Stimulated activated CD4-positive, alpha-beta T cell treated with anti-CD3 and anti-CD28 coated beads, Interleukin-2, amount 100 ng/mL, for 24 hours (primary cell): ENCODE measurements around the gene ZNF77.
A peak's percentile ranks its signal among the peaks of the same experiment; 100 is the strongest.
"Not testable (repeated sequence)": the region's sequence is repeated elsewhere in the genome, so short reads cannot be mapped to it uniquely, and the experiment has no call there.

Experiments
- DNase-seq, 2 donors: peaks; one replicate each; pipeline ENCODE4 v3.0.0-alpha.2; 2020

ZNF77 gene

DNA sequence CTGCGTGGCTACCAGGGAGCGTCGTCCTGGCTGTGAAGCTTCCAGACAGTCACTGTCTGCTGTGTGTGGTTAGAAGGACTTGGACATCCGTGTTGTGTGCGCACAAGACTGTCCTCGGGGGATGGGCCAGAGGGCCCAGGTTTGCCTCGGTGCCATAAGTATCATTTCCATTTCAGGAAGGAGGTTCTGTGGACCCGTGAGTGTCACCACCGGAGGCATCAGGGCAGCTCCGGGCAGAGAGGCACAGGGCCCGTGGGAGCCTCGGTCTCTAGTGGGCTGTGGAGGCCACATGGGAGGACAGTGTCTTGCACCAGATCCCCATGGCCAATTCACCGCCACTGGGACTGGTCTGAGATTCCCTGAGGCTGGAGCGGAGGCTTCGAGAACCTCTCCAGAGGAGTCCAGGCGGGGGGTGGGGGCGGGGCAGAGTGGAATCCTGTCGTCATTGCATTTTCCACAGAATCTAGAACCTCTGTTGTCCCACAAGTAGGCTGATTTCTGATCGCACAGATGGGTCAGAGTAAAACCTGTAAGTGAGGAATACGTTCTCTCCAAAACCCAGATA is 38.1 kb downstream of the ZNF77 start:
- DNase-seq = no peak

DNA sequence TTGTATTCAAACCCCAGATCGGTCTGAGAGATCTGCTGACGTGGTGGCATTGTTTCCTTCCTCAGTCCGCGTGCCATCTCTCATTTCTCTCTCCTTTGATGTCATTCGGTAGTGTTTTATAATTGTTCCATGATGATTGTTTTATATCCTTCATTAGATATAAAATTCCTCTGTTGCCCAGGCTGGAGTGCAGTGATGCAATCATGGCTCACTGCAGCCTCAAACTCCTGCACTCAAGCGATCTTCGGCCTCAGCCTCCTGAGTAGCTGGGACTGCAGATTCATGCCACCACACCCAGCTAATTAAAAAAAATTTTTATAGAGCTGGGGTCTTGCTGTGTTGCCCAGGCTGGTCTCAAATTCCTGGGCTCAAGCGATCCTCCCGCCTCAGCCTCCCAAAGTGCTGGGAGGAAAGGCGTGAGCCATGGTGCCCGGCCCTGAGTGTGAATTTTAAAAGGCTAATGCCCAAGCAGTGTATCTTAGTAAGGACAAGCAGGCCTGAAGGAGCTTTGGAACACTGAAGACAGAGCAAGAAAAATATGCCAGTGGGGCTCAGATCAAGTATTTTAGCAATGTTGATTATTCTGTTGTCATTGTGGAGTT is 38.8 kb downstream of the ZNF77 start:
- DNase-seq = no peak

DNA sequence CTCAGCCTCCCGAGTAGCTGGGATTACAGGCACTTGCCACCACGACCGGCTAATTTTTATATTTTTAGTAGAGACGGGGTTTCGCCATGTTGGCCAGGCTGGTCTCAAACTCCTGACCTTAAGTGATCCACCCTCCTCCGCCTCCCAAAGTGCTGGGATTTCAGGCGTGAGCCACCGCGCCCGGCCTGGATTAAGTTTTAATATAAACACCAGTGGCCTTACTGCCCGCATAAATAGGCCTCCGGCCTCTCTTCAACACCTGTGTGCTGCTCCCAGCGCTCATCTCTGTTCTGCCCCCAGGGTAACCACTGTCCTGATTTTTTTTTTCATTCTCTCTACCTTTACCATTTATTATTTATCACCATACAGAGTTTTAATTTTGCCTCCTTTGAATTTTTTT is 41.4 kb downstream of the ZNF77 start:
- not testable (repeated sequence) for DNase-seq

DNA sequence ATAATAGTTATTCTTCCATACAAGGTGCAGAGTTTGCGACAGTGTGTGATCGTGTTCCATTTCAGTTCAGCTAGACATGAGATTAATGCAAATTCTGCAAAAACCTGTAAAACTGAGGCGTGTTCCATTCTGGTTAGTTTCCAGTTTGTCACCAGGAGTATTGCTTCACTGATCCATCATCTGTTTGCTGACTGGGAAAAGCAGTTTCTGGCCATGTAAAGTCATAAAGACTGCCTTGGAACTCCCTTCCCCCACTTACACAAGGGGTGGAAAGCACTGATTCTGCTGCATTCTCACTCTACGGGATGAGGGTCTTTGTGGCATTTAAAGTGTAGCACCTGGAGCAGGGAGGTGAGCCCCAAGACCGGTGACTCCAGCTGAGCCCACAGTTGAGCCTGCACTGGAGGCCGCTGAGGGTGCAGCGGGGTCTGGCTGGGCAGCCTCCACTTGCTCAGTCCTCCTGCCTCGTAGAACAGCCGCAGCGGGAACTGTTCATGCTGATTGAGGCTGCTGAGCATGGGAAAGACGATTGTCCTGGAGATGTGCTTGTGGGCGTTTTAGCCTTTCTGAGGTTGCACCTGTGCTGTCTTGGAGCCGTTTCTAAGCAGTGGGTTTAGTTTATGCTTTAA is 42.1 kb downstream of the ZNF77 start:
- no peak for DNase-seq

DNA sequence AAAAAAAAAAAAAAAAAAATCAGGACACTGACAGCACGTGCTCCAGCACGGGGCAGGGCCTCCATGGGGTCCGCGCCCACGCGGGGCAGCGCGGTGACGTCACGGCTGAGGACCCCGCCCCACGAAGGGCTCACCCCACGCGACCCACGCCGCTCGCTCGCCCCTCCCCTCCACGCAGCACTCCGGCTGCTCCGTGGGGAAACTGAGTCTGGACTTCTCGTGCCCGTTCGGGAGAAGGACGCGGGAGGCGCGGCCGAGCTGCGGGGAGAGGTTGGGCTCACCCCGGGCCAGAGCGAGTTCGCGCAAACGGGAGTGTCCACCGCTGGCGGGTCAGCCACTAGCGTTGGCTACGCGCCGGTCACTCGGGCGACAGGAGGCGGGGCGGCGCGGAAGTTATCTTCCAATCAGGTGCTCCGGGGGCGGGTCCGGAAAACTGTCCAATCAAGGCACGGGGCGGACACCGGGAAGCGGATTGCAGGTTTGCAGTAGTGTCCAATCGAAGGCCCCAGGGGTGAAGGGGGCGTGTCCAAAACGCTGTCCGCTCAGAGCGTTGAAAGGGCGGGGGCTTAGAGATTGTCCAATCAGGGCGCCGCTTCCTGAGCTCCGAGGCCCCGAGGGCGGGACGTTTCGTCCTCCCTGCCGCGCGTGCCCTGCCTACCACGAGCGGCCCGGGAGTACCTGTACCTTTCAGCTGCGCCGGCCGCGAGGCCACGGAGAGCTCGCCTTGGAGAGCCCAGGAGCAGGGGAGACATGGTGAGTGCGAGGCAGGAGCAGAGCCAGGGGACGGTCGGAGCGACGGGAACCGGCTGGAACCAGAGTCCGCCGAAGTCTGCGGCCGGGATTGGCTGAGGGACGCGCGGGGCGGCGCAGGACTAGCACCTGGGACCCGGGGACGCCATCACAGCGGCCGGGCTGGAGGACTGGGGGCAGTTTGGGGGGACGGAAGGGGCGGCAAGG is 44.2 kb downstream of the ZNF77 start, which contains the start of gene ZNF57:
Gene ZNF57, plus strand, starts transcription at position 633 of the 957 bp plus-strand sequence. Its CDS starts 118 bp downstream, at position 751.
- peak; percentile 99 for DNase-seq

DNA sequence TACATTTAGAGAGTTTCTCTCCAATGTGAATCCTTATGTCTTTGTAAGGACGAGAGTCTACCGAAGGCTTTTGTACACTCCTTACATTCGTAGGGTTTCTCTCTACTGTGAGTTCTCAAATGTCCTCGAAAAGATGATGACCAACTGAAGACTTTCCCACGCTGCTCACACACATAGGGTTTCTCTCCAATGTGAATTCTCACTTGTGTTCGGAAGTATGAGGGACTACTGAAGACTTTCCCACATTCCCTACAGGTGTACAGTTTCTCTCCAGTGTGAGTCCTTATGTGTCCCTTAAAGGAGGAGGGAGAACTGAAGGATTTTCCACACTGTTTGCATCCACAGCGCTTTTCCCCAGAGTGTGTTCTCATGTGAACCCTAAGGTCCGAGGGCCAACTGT is 48.1 kb downstream of the ZNF77 start:
- DNase-seq = no peak

DNA sequence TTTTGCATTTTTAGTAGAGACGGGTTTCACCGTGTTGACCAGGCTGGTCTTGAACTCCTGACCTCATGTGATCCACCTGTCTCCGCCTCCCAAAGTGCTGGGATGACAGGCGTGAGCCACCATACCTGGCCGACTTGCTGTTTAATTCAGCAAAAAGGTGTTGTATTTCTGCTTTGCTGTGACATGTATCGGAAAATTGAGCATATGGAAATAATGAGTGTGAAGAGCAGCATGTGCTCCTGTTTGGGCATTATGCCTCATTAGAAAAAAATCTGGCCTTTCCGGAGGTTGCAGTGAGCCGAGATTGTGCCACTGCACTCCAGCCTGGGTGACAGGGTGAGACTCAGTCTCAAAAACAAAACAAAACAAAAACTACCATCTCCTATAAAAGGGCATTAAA is 54.2 kb downstream of the ZNF77 start:
- not testable (repeated sequence) for DNase-seq

DNA sequence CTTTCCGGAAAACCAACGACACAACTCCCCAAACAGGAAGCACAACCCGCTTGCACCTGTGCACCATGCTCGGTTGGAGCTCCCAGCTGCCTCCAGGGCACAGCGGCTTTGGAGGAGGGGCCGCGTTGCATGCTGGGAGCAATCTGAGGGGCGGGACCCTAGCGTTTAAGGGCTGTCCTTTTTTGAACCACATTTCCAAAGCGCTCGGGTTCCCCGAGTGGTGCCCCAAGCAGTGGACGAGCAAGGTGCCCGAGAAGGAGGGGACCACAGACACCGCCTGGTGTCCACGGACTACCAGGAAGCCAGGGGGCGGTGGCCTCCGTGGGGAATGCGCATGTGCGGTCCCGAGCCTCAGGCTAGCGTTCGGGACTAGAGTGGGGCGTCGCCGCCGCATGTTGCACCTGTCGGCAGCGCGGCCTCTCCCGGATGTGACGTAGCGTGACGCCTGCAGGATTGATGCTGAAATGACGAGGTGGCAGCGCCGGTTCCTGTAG is 56.0 kb downstream of the ZNF77 start:
- DNase-seq = peak; percentile 55 to 69

DNA sequence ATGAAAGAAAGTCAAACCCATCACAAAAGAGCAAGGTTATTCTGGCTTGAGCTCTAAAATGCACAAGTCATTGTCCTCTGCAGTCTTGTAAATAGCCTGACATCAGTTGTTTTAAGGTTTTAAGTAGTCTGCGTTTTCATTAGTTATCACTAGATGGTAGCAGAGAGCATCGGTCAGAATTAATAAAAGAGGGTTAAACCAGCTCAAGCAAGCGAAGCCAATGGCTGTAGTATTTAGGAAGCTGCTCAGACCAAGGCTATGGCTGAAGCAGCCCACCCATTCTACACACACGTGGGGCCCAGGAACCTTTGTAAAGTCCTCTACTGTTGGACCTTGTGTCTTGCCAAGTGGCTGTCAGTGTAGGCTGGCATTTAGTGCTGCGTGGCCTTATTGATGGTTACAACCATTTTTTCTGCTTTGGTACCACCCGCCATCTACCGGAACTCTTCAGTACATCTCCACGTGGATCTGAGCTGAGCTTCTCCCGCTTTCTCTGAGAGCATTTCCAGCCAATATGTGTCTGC is 57.3 kb downstream of the ZNF77 start:
- peak in 1 of 2 donors; percentile 8 for DNase-seq

DNA sequence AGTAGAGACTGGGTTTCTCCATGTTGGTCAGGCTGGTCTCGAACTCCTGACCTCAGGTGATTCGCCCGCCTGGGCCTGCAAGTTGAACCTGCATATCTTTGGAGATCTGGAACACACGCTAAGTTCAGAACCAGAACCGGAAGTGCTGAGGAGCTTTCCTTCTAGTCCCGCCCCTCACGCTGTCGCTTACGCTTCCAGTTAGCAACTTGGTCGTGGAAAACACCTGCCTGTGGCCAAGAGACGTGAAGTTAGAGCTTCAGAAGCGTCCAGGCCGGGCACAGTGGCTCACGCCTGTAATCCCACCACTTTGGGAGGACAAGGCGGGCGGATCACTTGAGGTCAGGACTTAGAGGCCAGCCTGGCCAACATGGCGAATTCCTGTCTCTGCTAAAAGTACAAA is 59.0 kb downstream of the ZNF77 start:
- no peak for DNase-seq

DNA sequence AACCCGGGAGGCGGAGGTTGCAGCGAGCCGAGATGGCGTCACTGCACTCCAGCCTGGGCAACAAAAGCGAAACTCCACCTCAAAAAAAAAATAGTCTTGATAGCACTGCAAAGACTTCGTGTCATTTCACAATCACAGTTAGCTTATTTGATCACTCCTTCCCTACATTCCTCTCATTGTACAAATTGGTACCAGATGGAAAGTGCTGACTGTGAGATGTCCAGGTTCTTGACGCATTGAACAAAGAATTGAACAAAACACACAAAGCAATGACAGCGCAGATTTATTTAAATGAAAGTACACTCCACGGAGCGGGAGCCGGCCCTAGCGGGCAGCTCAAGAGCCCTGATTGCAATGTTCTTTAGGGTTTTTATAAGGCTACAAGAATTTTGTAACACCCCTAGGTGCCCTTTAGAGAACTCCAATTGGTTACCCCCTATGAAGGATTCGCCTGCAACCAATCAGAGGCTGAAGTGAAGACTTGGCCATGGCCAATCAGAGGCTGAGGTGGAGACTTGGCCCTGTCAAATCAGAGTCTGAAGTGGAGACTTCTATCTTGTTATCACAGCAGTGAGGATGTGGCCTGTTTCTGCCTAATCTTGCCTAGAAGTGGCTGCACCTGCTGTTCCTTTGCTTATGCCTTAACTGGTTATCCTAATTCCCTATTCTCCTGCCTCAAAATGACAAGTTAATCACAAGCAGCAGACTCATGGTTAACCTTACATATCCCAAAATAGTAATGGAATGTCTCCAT is 60.9 kb downstream of the ZNF77 start:
- no peak for DNase-seq
